GM12864 (cell line): Measurements from ENCODE around the gene CASKIN2.

ENCODE experiments used
- DNase-seq: peaks from one replicate; pipeline ENCODE4 v3.0.0-alpha.2; 2011; ENCODE audit warnings: low read depth
- H3K4me3 ChIP-seq: 2 replicates; pipeline ENCODE4 v1.5.1; 2011; ENCODE audit warnings: mild to moderate bottlenecking, low read depth, low read length, control low read depth
- CTCF ChIP-seq: IDR thresholded peaks from 2 replicates; pipeline ENCODE4 v1.5.1; 2011; ENCODE audit warnings: low read depth, mild to moderate bottlenecking, moderate library complexity, low read length, control low read depth, inconsistent platforms; ENCODE audit errors: missing control alignments

The CASKIN2 gene

GRCh38 chr17:75515496-75516254, at the start of gene CASKIN2:
CASKIN2 (minus strand) TSS chr17:75515537; CDS start chr17:75513804, 1,733 bp downstream.
- peak; percentile 96 for TF ChIP-seq CTCF
- DNase-seq: no peak
- peak within 1 kb of the TSS; percentile 88 for H3K4me3 ChIP-seq

GRCh38 chr17:75565066-75565465, 49.7 kb upstream of the CASKIN2 start:
- TF ChIP-seq CTCF: no peak
- no peak overlapping the region for H3K4me3 ChIP-seq
- DNase-seq: no peak

GRCh38 chr17:75564195-75564594, 48.9 kb upstream of the CASKIN2 start:
- DNase-seq: no peak
- no peak overlapping the region for H3K4me3 ChIP-seq
- no peak for TF ChIP-seq CTCF

- no peak for TF ChIP-seq CTCF
- no peak for DNase-seq
- H3K4me3 ChIP-seq: no peak overlapping the region
Observed at GRCh38 chr17:75563063-75563758, 47.9 kb upstream of the CASKIN2 start.

GRCh38 chr17:75561927-75562603, 46.7 kb upstream of the CASKIN2 start:
- no peak for DNase-seq
- TF ChIP-seq CTCF: no peak
- no peak overlapping the region for H3K4me3 ChIP-seq

GRCh38 chr17:75559958-75560533, 44.7 kb upstream of the CASKIN2 start:
- TF ChIP-seq CTCF: no peak
- no peak overlapping the region for H3K4me3 ChIP-seq
- DNase-seq: no peak
